SKM-1 (cell line): ENCODE measurements around the gene ZNF135.

Experiments used
- DNase-seq: peaks from one replicate; lab custom pipeline; 2025; ENCODE audit not compliant: unreplicated experiment; lab: John Stamatoyannopoulos, UW

ZNF135 gene

DNA sequence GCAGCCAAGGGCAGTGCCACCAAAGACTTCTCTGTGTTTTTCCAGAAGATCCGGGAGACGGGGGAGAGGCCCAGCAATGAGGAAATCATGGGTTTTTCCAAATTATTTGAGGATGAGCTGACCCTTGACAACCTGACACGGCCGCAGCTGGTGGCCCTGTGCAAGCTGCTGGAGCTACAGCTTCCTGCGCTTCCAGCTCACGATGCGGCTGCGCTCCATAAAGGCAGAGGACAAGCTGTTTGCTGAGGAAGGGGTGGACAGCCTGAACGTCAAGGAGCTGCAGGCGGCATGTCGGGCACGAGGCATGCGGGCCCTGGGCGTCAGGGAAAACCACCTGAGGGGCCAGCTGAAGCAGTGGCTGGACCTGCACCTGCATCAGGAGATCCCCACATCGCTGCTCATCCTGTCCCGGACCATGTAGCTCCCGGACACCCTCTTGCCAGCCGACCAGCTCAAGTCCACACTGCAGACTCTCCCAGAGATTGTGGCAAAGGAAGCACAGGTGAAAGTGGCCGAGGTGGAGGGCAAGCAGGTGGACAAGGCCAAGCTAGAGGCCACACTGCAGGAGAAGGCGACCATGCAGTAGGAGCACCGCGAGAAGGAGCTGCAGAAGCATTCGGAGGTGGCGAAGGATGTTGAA is 13.6 kb upstream of the ZNF135 start:
- DNase-seq: no peak

DNA sequence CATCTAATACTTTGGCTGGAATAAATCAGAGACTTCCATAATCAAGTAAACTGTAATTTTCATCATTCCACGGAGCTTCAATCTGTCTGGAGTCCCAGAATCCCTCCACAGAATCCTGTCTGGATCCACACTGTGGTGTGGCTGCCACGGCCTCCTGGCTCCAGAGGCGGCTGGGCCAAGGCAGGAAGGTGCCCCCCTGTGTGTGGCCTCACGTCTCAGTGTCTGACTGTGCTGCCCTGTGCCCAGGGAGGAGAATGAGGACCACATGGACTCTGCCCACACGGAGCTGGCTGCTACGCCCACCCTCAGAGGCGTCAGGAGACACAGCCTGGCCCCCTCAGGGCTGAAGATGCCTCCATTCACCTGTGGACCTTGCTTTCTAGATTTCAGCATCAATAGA is 12.2 kb upstream of the ZNF135 start:
- DNase-seq: no peak

DNA sequence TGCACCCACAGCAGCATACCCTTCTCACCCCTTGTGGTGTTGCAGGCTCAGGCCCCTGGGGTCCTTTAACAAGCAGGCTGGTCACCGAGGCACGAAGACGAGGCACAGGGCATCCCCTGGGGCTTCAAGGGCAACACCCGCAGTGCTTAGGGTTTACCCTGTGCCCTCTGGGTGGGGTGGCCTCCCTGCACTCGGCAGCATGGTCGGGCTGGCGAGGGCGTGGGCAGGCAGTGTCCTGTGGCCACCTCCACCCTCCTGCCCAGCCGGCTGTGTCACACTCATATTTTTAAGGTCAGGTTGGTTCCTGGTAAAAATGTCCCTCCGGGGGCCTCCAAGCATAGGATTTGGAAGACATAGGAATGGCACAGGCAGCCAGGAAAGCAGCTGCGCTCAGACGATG is 11.4 kb upstream of the ZNF135 start:
- no peak for DNase-seq

DNA sequence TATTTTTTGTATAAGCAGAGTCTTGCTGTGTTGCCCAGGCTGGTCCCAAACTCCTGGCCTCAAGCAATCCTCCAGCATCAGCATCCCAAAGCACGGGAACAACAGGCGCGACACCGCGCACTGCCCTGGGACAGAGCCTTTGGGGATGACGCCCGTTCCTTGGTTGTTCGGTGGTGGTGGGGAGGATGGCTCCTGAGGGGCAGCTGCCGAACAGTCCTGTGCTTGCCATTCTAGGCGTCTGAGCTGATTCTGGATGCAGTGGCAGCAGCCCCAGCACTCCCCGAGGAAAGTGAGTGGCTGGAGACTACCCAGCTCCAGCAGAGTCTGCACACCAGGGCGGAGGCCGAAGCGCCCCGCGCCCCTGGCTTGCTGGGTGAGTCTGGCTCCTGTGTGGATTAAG is 6.8 kb upstream of the ZNF135 start:
- DNase-seq: no peak

DNA sequence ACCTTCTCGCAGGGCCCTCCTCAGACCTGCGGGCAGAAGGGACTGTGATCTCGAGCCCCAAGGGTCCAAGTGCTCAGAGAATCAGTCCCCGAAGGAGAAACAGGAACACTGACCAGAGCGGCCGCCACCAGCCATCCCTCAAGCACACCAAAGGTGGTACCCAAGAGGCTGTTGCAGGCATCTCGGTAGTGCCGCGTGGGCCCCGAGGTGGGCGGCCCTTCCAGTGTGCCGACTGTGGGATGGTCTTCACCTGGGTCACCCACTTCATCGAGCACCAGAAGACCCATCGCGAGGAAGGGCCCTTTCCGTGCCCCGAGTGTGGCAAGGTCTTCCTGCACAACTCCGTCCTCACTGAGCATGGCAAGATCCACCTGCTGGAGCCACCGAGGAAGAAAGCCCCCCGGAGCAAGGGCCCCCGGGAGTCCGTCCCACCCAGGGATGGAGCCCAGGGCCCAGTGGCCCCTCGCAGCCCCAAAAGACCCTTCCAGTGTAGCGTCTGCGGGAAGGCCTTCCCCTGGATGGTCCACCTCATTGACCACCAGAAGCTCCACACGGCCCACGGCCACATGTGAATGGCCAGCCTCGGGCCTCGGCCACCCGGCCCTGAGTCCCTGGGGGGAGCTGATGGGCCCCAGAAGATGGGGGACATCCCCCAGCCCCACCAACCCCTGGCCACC is 5.5 kb upstream of the ZNF135 start:
- no peak for DNase-seq

DNA sequence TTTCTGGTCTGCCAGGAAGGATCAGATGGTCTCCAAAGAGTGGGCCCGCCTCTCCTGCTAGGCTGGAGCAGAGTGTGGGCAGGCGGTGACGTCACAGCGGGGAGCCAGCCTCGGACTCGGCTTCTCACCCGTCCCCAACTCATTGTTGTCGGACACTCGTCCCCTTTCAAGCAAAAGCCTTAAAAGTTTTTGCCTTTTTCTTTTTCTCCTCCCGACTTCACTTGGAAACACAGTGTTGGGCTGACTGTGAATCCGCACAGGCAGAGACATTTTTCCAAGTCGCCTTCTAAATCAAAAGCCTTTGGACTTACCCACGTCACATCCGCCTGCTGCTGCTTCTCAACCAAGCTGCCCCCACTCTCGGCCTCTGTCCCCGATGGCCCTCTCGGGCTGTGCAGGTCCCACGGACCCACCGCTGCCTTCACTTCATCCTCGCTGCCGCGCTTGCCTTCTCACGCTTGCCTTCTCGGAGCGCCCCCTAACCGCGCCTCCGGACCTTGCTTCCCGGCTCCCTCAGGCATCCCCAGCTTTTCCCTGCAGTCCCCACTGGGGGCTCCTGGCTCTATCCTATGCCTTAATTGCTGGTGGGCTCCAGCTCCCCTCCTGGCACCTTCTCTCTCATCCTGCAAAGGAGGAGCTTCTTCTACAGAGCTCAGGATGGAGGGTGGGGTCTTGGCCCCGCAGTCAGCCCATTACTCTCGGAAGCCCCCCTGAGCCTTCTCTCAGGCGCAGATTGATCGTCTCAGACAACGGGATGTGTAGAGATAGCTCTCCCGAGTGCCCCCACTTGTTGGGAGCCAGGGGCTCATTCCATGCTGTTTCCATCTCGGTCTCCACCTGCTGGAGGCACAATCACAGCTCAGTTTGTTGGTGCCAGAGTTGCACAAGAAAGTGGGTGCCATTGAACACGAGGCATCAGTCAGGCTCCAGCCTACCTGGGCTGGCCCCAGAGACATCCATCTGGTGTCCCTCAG is 3.9 kb upstream of the ZNF135 start:
- no peak for DNase-seq

DNA sequence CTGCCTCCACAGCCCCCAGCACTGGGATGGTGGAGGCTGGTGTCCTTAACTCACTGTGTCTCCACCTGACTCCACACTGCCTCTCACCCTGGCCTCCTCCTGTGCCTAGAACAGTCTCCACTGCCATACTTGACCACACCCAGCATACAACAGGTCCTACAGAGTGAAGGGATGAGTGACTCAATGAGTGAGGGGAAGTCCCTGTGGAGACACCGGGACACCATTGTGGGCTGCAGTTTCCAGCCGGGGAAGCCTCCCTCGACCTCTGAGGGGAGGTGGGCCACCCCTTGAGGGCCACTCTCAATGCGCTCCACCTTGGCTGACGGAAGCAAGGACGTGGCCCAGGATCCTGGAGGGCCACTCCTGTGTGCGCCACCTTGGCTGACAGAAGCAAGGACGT is 2.8 kb upstream of the ZNF135 start:
- DNase-seq: no peak

DNA sequence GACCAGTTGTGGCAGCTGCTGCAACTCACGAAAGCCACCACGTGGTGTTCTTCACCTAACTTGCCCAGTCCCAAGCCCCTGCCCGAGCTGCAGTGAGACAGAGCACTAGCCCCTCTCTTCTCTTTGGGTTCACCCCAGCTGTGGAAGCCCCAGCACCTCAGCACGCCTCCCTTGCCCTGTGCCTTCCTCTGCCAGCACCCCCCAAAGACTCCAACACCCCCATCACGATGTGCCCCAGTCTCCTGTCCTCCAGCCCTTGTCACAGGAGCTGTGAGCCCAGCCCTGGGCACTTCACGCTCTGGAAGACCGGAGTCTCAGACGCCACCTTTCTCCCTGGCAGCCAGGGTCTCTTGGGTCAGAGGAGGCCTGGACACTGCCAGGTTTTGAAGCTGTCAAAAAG is 2.2 kb upstream of the ZNF135 start:
- DNase-seq: no peak

DNA sequence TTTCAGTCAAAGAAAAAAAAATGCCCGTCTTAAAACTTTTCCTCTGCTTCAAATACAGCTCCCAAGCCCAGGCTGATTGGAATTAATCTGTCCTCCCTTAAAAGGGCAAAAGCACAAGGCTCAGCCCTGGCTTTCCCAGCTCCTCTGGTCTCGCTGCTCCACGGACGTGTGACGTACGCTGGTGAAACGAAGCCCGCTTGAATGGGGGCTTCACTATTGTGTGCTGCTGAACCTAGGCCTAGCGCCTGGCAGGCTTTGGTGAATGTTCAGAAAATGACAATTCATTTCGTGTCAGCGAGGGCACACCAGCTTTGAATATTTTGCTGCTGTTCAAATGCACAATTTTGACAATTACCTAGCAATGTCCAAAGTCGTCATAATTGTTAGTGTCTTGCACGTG is 615 bp upstream of the ZNF135 start:
- no peak for DNase-seq

DNA sequence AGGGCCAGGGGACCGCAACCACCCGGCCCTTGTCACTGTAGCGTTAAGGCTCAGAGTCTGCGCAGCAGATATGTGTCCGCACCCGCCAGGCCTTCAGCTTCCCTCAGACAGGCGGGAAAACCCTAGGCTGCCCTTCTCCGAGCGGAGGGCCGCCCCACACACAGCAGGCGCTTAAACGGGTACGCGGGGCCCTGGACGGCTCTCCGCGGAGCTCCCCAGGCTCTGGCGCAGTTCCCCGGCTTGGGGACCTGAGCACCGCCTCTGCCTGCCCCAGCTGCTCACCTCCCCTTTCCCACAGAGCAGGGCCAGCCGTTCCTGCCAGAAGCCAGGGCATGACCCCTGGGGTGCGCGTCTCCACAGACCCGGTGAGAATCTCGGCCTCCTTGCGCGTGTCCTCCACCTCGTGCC is 593 bp downstream of the ZNF135 start:
- DNase-seq: no peak

DNA sequence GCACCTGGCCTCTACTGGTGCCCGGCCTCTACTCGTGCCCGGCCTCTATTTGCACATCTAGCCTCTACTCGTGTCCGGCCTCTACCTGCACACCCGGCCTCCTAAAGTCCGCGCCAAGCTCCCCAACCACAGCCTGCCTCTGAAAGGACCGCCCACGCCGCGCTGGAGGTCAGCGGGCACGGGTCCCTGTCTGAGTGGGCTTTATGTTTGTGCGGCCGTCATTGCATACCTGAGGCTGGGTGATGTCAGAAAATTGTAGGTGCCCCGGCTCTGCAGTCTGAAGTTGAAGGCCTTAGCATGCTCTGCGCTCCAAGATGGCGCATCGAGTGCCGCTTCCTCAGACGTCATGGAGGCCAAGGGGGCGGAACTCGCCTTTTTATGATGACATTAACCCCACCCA is 1.1 kb downstream of the ZNF135 start:
- DNase-seq: no peak

DNA sequence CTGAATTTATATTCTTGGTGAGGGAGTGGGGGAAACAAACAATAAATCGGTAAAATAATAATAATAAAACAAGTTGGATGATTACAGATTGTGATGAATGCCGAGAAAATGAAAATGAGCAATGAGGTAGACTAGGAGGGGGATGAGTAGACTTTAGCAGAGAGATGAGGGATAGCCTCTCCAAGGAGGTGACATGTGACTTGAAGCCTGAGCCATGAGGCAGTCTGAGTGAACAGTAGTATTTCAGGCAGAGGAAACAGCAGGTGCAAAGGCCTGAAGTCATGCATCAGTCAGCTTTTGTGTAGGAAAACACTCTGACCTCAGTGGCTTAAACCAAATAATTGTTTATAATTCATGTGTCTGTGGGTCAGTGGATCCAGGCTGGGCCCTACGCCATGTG is 4.6 kb downstream of the ZNF135 start:
- DNase-seq: no peak

DNA sequence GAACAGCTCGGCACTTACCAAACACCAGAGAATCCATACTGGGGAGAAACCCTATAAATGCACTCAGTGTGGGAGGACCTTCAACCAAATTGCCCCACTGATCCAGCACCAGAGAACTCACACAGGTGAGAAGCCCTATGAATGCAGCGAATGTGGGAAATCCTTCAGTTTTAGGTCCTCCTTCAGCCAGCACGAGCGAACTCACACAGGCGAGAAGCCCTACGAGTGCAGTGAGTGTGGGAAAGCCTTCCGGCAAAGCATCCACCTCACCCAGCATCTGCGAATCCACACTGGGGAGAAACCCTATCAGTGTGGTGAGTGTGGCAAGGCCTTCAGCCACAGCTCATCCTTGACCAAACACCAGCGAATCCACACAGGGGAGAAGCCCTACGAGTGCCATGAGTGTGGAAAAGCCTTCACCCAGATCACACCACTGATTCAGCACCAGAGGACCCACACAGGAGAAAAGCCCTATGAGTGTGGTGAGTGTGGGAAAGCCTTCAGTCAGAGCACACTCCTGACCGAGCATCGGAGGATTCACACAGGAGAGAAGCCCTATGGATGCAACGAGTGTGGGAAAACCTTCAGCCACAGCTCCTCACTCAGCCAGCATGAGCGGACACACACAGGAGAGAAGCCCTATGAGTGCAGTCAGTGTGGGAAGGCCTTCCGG is 8.3 kb downstream of the ZNF135 start:
- no peak for DNase-seq

DNA sequence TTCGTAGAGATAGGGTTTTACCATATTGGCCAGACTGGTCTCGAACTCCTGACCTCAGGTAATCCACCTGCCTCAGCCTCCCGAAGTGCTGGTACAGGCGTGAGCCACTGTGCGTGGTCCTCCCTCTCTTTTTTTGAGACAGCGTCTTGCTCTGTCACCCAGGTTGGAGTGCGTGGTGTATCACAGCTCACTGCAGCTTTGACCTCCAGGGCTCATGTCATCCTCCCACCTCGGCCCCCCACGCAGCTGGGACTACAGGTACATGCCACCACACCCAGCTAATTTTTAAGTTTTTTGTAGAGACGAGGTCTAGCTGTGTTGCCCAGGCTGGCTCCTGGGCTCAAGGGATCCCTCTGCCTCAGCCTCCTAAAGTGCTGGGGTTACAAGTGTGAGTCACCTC is 20.7 kb downstream of the ZNF135 start:
- no peak for DNase-seq

DNA sequence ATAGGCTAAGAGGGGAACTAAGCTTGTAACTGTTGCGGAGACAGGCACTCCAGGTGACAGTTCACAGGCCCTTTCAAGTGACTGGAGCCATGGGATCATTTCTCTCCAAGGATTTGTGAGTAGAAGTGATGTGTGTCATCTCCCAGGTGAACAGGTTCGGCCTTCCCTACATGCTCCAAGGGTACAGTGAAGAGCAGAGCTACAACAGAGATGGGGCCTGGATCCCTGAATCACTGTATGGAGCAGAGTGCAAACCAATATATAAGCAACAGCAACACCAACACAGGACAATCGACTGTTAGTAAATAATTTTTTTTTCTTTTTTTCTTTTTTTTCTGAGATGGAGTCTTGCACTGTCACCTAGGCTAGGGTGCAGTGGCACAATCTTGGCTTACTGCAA is 23.9 kb downstream of the ZNF135 start:
- DNase-seq: no peak

DNA sequence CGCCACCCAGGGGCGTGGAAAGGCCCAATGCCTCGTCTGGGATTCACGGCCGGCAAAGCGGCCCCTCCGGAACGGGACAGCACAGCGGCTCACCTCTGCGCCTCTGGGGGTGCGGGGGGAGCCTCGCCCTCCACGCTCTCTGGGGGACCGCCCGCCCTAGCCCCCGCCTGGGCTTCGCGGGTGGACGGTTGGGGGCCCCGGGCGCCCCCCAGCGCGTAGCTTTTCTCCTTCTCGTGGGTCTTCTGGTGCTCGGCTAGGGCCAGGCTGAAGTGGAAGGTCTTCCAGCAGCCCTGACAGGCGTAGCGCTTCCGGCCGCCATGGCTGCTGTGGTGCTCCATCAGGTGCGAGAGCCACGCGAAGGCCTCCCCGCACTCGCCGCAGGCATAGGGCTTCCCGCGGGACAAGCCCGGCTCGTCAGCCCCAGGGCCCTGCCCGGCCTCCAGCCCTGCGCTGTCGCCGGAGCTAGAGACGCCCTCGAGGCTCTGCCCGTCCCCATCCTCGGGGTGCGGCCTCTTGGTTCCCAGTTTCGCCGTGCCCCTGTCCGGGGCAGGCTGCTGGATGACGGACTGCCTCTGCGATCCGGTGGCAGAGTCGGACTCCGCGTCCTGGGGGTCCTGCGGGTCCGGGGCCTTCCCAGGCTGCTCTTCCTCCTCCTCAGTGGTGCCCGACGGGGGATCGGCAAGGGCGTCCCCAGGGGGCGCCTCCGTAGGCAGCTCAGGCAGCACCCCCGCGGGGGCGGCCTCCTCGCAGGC is 25.7 kb downstream of the ZNF135 start:
- no peak for DNase-seq

DNA sequence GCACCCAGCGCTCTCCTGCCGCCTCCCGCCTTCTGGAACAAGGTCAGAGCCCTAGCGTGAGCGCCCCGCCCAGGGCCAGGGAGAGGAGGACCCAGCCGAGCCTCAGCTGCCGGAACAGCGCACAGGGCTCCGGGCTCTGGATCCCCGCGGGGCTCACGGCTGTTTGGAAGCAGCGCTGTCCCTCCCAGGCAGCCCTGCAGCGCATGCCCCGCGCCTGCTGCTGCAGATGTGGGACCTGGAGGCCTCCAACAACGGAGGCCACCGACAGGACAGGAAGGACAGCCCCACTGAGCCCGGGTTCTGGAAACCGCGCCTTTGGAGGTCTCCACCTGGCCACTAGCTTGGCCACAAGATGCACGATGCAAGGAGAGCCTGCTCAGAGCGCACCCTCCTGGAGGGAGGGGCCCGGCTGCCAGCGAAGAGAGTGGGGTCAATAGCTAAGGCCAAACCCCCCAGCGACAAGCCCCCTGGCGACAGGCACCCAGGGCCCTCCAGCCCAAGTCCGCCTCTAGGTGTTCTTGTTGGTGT is 26.3 kb downstream of the ZNF135 start:
- DNase-seq: no peak

DNA sequence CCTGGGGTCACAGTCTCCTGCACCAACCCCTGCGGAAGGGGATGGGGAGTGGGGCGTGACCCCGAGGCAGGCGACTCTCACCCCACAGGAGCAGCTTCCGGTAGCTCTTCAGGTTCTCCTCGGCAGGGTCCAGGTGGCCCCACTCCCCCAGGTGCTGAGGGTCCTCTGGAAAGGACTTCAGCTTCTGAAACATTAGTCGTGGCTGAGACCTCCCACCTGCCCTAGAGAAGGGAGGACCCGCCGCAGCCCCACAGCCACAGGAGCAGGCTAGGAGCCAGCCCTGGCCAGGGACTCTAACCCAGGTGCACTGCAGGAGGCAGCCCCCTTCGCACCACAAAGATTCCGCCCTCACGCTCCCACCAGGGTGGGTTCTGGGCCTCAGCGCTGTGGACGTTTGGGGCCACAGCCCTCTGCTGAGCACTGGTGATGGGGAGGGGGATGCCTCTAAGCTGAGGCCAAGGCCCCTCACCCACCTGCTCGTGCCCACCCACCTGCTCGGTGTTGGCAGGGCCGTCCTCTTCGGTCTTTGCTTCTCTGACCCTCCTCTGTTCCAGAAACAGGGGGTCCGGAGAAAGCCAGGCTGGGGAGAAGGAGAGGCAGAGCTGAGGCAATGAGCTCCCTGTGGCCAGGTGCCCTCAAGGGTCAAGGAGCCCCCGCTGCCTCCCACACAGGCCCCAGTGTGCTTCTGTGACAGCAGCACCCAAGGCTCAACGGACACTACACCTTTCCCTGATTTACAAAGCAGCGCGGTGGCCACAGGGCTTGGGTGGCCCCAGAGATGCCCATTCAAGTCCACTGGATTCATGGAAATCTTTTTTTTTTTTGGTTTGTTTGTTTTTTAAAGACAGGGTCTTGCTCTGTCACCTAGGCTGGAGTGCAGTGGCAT is 28.0 kb downstream of the ZNF135 start:
- DNase-seq: no peak

DNA sequence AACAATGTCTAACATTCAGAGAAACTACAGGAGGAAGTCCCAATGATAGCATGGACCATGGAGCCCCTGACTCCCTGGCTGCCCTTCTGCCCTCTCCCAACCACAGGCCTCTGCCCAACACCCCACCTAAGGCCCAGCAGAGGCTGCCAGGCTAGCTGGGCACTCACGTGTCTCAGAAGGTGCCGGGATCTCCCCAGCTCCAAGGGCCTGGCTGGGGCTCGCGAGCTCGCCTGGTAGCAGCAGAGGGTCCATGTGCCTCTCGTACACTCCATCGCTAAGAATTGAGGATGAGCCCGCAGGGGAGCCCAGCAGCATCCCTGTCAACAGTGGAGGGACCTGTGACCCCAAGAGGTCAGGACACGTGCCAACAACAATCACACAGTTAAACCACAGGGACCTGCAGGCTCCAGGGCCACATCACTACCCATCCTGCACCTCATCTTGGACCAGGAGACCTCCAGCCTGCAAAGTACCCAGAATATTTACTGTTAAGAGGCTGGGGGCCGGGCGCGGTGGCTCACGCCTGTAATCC is 29.5 kb downstream of the ZNF135 start:
- DNase-seq: no peak
